OCI-LY1 (cell line): Measurements from ENCODE around the gene PPIAL4G.
"Not testable (repeated sequence)": the region's sequence is repeated elsewhere in the genome, so short reads cannot be mapped to it uniquely, and the experiment has no call there.

Source experiments
- EZH2 ChIP-seq: fragments of 200-600 bp; sonication (generic), shearing (Covaris generic); IDR thresholded peaks from 2 replicates; pipeline ENCODE4 v1.8.0; 2017; ENCODE audit warnings: borderline replicate concordance, mixed run types, mild to moderate bottlenecking, antibody characterized with exemption, low read length, moderate library complexity, mixed read lengths
- TF ChIP-seq, protein P1 (sequence below): fragments of 200-600 bp; sonication (generic), shearing (Covaris generic); IDR thresholded peaks from 2 replicates; pipeline ENCODE4 v1.5.1; 2017; ENCODE audit warnings: mild to moderate bottlenecking, antibody characterized with exemption, low read length, moderate library complexity, mixed read lengths

DNA sequence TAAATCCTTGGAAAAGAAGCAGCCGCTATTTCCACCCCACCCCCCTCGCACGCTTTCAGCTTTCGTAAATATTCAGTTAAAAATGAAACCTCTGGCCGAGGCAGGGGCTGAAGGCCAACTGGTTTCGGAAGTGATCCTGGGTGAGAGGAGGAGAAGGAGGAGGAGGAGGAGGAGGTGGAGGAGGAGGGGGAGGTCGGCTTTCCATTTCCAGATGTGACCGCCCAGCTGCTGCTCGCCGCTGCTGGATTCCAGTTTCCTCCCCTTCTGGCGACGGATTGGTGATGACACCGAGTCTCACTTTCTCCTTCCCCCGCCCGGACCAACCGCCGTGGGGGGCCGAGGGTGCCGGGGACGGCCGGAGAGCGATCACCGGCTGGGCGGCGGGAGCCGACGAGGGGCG lies 23.4 kb downstream of the PPIAL4G start:
- TF ChIP-seq, protein P1, sequence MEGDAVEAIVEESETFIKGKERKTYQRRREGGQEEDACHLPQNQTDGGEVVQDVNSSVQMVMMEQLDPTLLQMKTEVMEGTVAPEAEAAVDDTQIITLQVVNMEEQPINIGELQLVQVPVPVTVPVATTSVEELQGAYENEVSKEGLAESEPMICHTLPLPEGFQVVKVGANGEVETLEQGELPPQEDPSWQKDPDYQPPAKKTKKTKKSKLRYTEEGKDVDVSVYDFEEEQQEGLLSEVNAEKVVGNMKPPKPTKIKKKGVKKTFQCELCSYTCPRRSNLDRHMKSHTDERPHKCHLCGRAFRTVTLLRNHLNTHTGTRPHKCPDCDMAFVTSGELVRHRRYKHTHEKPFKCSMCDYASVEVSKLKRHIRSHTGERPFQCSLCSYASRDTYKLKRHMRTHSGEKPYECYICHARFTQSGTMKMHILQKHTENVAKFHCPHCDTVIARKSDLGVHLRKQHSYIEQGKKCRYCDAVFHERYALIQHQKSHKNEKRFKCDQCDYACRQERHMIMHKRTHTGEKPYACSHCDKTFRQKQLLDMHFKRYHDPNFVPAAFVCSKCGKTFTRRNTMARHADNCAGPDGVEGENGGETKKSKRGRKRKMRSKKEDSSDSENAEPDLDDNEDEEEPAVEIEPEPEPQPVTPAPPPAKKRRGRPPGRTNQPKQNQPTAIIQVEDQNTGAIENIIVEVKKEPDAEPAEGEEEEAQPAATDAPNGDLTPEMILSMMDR, result not testable (repeated sequence)
- TF ChIP-seq EZH2, result not testable (repeated sequence)
